Activated CD8-positive, alpha-beta memory T cell treated with anti-CD3 and anti-CD28 coated beads for 48 hours (primary cell): ENCODE data around the gene GRIK3.
A peak's percentile ranks its signal among the peaks of the same experiment; 100 is the strongest.

Experiments
- DNase-seq, 3 experiments: peaks; one replicate each; pipeline ENCODE4 v3.0.0-alpha.2; 2020; ENCODE audit warnings: low read depth in 2 of 3, low spot score in 2 of 3

GRIK3 gene

GRCh38 chr1:36881541-36881940, 152.8 kb downstream of the GRIK3 start:
- no peak for DNase-seq

DNA sequence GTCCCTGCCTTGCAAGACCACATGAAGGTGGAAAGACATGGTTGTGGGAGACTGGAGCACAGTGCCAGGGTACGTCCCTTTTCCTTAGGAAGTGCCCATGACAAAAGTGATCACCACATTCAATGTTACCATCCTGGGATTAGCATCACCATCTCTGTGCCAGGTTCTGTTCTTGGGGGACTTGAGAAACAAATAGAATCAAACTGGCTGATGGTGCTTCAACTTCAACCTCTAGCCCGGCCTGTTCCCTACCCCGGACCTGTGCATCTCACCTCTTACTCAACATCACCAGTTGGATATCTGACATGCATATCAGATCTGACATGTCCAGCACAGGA, 153.3 kb downstream of the GRIK3 start:
- no peak for DNase-seq

- DNase-seq = no peak
Measured at GRCh38 chr1:36880155-36881067, 153.9 kb downstream of the GRIK3 start.

- no peak for DNase-seq
Measured at GRCh38 chr1:36879613-36880012, 154.7 kb downstream of the GRIK3 start.

GRCh38 chr1:36876990-36877389, 157.3 kb downstream of the GRIK3 start:
- no peak for DNase-seq

GRCh38 chr1:36874271-36875060, 159.8 kb downstream of the GRIK3 start:
- no peak for DNase-seq

DNA sequence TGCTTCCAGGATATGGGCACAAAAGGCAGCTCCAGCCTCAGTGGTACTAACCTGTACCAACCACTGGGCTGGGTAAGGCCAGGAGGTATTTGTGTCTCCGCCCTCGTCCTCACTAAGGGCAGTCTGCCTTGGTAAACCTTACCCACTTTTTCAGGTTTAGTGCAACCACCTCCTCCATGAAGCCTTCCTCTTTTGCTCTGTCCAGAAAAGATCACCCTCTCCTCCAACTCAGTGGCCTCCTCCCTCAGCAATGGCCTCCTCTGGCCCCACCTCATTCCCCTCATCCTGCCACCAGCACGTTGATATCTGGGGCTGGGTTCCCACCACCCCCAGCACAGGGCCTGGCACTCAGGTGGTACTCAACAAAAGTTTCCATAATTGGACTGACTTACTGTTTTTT, 161.5 kb downstream of the GRIK3 start:
- DNase-seq = no peak

- DNase-seq = no peak
Measured at GRCh38 chr1:36872126-36872754, 162.1 kb downstream of the GRIK3 start.

DNA sequence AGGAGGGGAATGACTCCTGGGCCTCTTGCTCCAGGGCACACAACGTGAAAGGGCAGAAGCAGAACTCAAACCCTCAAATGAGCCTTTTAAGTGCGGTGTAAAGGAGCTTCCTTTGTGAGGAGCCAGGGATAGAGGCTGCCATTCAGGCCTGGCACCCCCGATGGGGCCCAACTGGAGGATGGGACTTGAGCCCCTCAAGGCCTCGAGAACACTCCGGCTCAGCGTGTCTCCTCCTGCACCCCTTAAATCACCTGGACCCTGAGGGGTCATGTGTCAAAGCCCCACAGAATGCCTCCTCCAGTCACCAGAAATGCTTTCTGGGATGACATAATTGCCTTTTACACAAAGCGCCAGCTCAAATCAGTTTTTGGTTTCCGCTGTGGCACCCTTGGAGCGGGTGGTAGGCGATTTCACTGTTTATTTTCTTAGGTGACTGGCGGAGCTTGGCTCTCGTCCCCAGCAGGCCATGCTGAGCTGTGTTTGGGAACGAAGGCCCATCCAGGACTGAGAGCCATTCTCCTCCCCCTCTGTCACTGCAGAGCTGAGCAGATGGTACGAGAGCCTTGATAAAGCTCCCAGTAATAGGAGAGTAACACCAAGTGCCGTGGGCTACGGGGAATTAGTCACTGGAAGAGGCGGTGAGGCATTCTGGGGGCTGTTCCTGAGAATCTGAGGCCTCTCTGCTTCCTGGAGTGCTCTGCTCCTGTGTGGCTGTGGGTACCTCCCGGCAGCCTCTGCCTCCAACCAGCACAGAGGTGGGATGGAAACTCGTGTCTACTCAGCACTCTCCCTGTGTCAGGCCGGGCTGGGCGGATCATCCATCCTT, 163.0 kb downstream of the GRIK3 start:
- DNase-seq = no peak

DNA sequence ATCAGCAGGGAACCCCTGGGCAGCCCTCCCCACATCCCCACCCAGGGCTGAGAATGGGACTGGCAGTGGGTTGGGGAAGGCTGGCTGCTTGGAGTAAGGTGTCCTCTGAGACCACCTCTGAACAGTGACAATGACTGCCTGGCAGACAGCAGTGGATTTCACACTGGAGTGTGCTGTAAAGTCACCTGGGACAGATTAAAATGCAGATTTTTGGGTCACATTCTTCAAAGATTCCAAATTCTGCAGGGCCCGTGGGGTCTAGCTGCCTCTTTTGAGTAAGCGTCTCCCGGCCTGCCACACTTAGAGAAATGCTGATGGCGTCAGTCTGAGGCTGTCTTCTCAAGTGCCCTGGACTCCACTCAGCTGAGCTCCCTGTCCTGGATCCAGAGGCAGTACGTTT, 164.5 kb downstream of the GRIK3 start:
- DNase-seq = no peak

- DNase-seq = no peak
Measured at GRCh38 chr1:36869054-36869453, 165.3 kb downstream of the GRIK3 start.

- DNase-seq = no peak
Measured at GRCh38 chr1:36867575-36867974, 166.7 kb downstream of the GRIK3 start.

DNA sequence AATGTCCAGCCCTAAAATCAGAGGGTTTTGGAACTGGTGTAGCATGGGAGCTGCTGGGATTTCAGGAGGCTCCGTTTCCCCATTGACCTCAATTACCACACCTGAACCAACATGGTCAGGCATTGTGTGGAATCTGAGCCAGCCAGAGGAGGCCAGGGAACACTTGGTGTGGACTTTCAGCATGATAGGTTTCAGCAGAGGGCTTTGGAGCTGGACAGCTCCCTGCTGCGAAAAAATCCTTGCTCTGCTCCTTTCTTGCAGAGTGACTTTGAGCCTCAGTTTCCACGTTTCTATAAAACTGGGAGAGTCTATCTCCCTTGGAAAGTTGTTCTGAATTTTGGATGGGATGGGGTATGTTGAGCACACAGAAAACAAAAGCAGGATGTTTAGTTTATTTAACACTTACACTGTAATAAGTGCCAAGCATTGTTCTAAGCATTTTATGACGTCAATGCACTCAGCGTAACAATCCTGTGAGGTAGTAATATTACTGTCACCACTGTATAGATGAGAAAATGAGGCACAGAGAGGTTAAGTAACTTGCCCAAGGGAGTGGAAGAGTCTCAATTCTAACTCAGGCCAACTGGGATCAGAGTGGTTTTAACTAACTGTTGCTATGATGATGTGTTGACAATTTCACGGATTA, 168.0 kb downstream of the GRIK3 start:
- no peak for DNase-seq

GRCh38 chr1:36865602-36865900, 168.8 kb downstream of the GRIK3 start:
- no peak for DNase-seq

DNA sequence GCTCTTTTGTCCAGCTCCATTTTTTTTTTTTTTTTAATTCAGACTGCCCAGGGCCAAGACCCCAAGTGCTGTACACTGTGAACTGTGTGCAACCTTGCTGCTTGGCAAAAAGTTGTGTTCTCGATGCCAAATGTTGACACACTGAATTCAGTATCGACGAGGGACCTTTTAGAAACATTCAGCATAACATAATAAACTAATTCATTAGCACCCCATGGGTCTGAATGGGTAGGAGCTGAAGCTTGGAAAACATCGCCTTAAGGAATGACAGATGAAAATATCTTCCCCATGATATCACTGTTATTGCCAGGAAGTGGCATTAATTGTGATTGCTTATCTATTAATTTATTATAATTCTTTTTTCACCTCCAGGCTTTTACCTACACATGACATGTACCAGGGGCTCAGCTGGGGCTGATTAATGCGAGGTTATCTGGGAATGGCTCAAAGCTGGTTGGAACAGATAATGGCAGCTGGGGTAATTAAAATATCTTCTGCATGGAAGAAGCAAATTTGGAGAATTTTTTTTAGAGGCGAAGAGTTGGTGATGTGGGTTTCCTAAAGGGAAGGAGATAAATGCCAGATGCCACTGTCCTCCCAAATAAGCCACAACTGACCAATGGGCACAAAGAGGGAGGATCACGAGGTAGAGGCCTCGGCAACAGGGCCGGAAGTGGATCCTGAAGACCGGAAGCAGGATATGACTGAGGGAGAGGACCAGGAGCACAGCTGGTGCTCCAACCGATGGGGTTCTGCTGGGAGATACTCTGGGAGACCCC, 169.3 kb downstream of the GRIK3 start:
- no peak for DNase-seq

GRCh38 chr1:36864182-36864822, 170.0 kb downstream of the GRIK3 start:
- DNase-seq = peak in 1 of 3 experiments; percentile 14

GRCh38 chr1:36863500-36863899, 170.8 kb downstream of the GRIK3 start:
- DNase-seq = no peak

DNA sequence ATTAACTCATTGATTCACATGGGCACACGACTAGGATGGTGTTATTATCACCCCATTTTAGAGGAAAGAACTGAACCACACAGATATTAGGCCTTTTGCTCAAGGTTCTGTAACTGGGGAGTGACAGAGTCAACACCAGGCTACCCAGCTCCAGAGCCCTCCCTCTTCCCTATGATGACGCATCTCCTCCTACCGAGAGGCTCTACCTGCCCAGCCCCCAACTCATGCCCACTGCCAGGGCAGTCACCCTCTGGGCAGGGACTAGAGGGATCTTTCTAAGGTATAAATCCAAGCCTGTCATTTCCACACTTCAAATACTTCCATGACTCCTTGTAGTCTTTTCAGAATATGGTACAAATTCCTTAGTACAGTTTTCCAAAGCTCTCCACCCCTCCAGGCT, 171.3 kb downstream of the GRIK3 start:
- DNase-seq = no peak

DNA sequence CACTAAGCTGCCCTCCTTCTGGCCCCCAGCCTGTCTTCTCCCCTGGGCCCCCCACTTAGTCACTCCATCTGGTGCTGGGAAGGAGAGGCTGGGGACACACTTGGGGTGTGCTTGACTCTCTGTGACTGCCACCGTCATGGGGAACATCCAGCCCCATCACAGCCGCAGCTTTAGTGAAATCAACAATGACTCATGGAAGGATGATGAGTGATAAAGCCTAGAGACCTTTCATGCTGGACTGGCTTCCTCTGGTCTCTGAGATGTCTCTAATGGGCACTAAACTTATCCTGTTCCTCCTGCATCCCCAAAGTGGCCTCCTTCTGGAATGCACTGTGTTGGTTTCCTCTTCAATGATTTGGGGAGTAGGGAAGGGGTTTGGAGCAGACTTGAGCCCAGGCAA, 172.9 kb downstream of the GRIK3 start:
- DNase-seq = no peak

DNA sequence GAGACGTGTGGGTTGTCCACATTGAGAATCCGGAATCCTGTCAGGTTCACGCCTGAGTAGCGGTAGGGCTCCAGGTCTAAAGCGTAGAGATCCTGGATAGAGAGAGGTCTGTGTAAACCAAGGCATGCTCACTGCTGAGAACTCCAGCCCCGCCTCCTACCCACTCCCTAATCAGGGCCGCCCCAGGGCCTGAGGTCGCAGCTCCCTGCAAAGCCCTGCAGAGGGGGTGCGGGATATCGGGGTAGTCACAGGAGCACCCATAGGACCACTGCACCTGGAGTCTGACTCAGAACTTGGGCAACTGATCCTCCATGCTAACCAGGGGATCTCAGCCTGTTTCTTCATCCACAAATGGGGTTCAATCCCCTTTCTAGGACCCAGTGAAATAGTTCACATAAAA, 174.4 kb downstream of the GRIK3 start:
- no peak for DNase-seq
